Measurements from ENCODE around the gene MYLK4. TPM values are rescaled to one million over a fixed set of nuclear protein-coding genes. Genes with fewer than 3 reads are reported as not detected.
A peak's percentile ranks its signal among the peaks of the same experiment; 100 is the strongest.

Gene MYLK4
- total RNA-seq, 6 experiments from 2014 or later, result 0.10 to 0.21 (median 0.12) TPM

GRCh38 chr6:2739335-2739734 lies 11.4 kb downstream of the MYLK4 start:
- H3K27ac Mint-ChIP-seq, result peak overlapping the region; percentile 66
- H3K9me3 Mint-ChIP-seq, result no peaks in the 10 kb centered on the region
- no peaks in the 10 kb centered on the region for H3K36me3 Mint-ChIP-seq (ENCODE audit: low read depth)
- peaks cover 31% of the 10 kb centered on the region for H3K4me1 Mint-ChIP-seq (ENCODE audit: low read depth)
- TF ChIP-seq, protein P1, sequence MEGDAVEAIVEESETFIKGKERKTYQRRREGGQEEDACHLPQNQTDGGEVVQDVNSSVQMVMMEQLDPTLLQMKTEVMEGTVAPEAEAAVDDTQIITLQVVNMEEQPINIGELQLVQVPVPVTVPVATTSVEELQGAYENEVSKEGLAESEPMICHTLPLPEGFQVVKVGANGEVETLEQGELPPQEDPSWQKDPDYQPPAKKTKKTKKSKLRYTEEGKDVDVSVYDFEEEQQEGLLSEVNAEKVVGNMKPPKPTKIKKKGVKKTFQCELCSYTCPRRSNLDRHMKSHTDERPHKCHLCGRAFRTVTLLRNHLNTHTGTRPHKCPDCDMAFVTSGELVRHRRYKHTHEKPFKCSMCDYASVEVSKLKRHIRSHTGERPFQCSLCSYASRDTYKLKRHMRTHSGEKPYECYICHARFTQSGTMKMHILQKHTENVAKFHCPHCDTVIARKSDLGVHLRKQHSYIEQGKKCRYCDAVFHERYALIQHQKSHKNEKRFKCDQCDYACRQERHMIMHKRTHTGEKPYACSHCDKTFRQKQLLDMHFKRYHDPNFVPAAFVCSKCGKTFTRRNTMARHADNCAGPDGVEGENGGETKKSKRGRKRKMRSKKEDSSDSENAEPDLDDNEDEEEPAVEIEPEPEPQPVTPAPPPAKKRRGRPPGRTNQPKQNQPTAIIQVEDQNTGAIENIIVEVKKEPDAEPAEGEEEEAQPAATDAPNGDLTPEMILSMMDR (IDR thresholded peaks at IDR 0.05), result no peak
- peak; percentile 58 for DNase-seq
- H3K4me3 Mint-ChIP-seq, result no peak overlapping the region
- no peaks in the 10 kb centered on the region; the same call in 1 of the 2 replicates for H3K27me3 Mint-ChIP-seq (ENCODE audit: insufficient read depth)

- Mint-ChIP-seq H3K4me3 (no peak overlapping the region), H3K4me1 (ENCODE audit: low read depth) (peaks cover 24% of the 10 kb centered on the region), H3K27me3 (ENCODE audit: insufficient read depth) (peaks cover 3% of the 10 kb centered on the region; the same call in 1 of the 2 replicates), H3K27ac (no peak overlapping the region), H3K9me3 (no peaks in the 10 kb centered on the region), H3K36me3 (ENCODE audit: low read depth) (no peaks in the 10 kb centered on the region)
- TF ChIP-seq, protein P1 (IDR thresholded peaks at IDR 0.05), result peak; percentile 82
- peak; percentile 50 for DNase-seq
Measured at GRCh38 chr6:2738373-2738979, 12.2 kb downstream of the MYLK4 start.

DNA sequence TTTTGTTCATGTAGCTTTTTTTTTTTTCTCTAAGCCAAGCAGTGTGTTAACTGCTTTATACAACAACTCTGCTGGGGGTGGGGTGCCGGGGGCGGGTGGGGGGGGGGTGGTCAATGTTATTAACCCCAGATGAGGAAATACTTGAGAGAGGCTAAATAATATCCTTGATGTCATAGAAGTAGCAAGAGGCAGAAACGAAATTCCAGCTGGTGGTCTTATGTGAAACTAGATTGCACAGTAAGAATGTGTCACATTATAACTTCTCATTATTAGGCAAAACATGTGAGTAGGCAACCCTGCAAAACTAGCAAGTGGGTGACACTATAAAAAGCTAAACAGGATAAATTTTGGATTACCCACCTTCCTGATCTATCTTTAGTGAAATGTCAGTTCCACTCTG lies 12.8 kb downstream of the MYLK4 start:
- peaks cover 20% of the 10 kb centered on the region for H3K4me1 Mint-ChIP-seq (ENCODE audit: low read depth)
- no peaks in the 10 kb centered on the region for H3K36me3 Mint-ChIP-seq (ENCODE audit: low read depth)

GRCh38 chr6:2734488-2735166 lies 16.1 kb downstream of the MYLK4 start:
- no peak for DNase-seq
- Mint-ChIP-seq H3K27me3 (ENCODE audit: insufficient read depth) (peaks cover 11% of the 10 kb centered on the region; the same call in 1 of the 2 replicates), H3K36me3 (ENCODE audit: low read depth) (no peaks in the 10 kb centered on the region), H3K4me3 (no peak overlapping the region), H3K4me1 (ENCODE audit: low read depth) (peaks cover 26% of the 10 kb centered on the region), H3K27ac (no peak overlapping the region), H3K9me3 (no peaks in the 10 kb centered on the region)
- TF ChIP-seq, protein P1 (IDR thresholded peaks at IDR 0.05), result no peak

More for the DNA sequence above, 12.8 kb downstream of the MYLK4 start:
- no peak for DNase-seq
- TF ChIP-seq, protein P1 (IDR thresholded peaks at IDR 0.05), result no peak
- Mint-ChIP-seq H3K27ac (no peak overlapping the region), H3K9me3 (no peaks in the 10 kb centered on the region), H3K27me3 (ENCODE audit: insufficient read depth) (peaks cover 6% of the 10 kb centered on the region; the same call in 1 of the 2 replicates), H3K4me3 (no peak overlapping the region)

GRCh38 chr6:2733736-2734480 lies 16.8 kb downstream of the MYLK4 start:
- no peak overlapping the region for H3K27ac Mint-ChIP-seq
- H3K4me3 Mint-ChIP-seq, result no peak overlapping the region
- no peaks in the 10 kb centered on the region for H3K36me3 Mint-ChIP-seq (ENCODE audit: low read depth)
- H3K27me3 Mint-ChIP-seq (ENCODE audit: insufficient read depth), result peaks cover 14% of the 10 kb centered on the region
- H3K4me1 Mint-ChIP-seq (ENCODE audit: low read depth), result peaks cover 19% of the 10 kb centered on the region
- H3K9me3 Mint-ChIP-seq, result no peaks in the 10 kb centered on the region
- no peak for DNase-seq
- TF ChIP-seq, protein P1 (IDR thresholded peaks at IDR 0.05), result no peak
